H9 (cell line): Measurements from ENCODE around the gene CCBE1. TPM values are rescaled to one million over a fixed set of nuclear protein-coding genes. Genes with fewer than 3 reads are reported as not detected.

Source experiments
- DNase-seq: peaks from one replicate; pipeline ENCODE4 v3.0.0-alpha.2; 2017
- H2AFZ ChIP-seq: one replicate; pipeline ENCODE4 v1.6.1; 2013; ENCODE audit warnings: mild to moderate bottlenecking, low read length, control low read depth, moderate library complexity
- H2AK5ac ChIP-seq: 2 replicates; pipeline ENCODE4 v1.6.1; 2013; ENCODE audit warnings: low read length, control low read depth, mixed read lengths; ENCODE audit not compliant: insufficient read length
- H2BK120ac ChIP-seq: one replicate; pipeline ENCODE4 v1.6.1; 2013; ENCODE audit warnings: low read depth, mild to moderate bottlenecking, low read length, control low read depth, inconsistent platforms; ENCODE audit not compliant: poor library complexity, severe bottlenecking
- H2BK12ac ChIP-seq: 2 replicates; pipeline ENCODE4 v1.6.1; 2013; ENCODE audit warnings: low read length, control low read depth, mixed read lengths, low read depth; ENCODE audit not compliant: insufficient read length
- H2BK15ac ChIP-seq: 2 replicates; pipeline ENCODE4 v1.6.1; 2013; ENCODE audit warnings: low read depth, low read length, control low read depth
- H2BK20ac ChIP-seq: one replicate; pipeline ENCODE4 v1.6.1; 2013; ENCODE audit warnings: low read depth, mild to moderate bottlenecking, low read length, control low read depth, inconsistent platforms; ENCODE audit not compliant: poor library complexity, severe bottlenecking
- H2BK5ac ChIP-seq: 2 replicates; pipeline ENCODE4 v1.6.1; 2013; ENCODE audit warnings: low read length, control low read depth, mixed read lengths; ENCODE audit not compliant: insufficient read length
- H3K14ac ChIP-seq: 2 replicates; pipeline ENCODE4 v1.6.1; 2013; ENCODE audit warnings: low read length, control low read depth; ENCODE audit not compliant: insufficient read depth
- H3K18ac ChIP-seq: 2 replicates; pipeline ENCODE4 v1.6.1; 2013; ENCODE audit warnings: low read depth, mild to moderate bottlenecking, mixed read lengths, low read length, control low read depth; ENCODE audit not compliant: insufficient read length
- H3K23ac ChIP-seq: 2 replicates; pipeline ENCODE4 v1.6.1; 2013; ENCODE audit warnings: low read length, control low read depth, mixed read lengths, low read depth; ENCODE audit not compliant: insufficient read length
- H3K23me2 ChIP-seq: 2 replicates; pipeline ENCODE4 v1.6.1; 2013; ENCODE audit warnings: low read depth, mild to moderate bottlenecking, mixed read lengths, low read length, control low read depth; ENCODE audit not compliant: insufficient read length, poor library complexity, severe bottlenecking
- H3K27ac ChIP-seq: 2 replicates; pipeline ENCODE4 v1.5.1; 2013; ENCODE audit warnings: low read length, control low read depth, mixed read lengths, low read depth; ENCODE audit not compliant: insufficient read length
- H3K27me3 ChIP-seq: 2 replicates; pipeline ENCODE4 v1.6.1; 2013; ENCODE audit warnings: low read length, control low read depth, inconsistent platforms; ENCODE audit not compliant: insufficient read depth
- H3K4ac ChIP-seq: 2 replicates; pipeline ENCODE4 v1.6.1; 2013; ENCODE audit warnings: low read depth, mild to moderate bottlenecking, control low read depth, inconsistent platforms, low read length, moderate library complexity
- H3K4me1 ChIP-seq: 2 replicates; pipeline ENCODE4 v1.6.1; 2013; ENCODE audit warnings: low read length, control low read depth, inconsistent platforms; ENCODE audit not compliant: insufficient read depth
- H3K4me2 ChIP-seq: 2 replicates; pipeline ENCODE4 v1.6.1; 2013; ENCODE audit warnings: low read length, control low read depth, mixed read lengths; ENCODE audit not compliant: insufficient read length, insufficient read depth
- H3K56ac ChIP-seq: 2 replicates; pipeline ENCODE4 v1.6.1; 2013; ENCODE audit warnings: low read depth, mild to moderate bottlenecking, mixed read lengths, low read length, control low read depth; ENCODE audit not compliant: insufficient read length
- H3K79me1 ChIP-seq: 2 replicates; pipeline ENCODE4 v1.6.1; 2013; ENCODE audit warnings: low read depth, mild to moderate bottlenecking, moderate library complexity, low read length, control low read depth, inconsistent platforms; ENCODE audit not compliant: insufficient read depth, poor library complexity, severe bottlenecking
- H3K79me2 ChIP-seq: 2 replicates; pipeline ENCODE4 v1.6.1; 2013; ENCODE audit warnings: low read length, control low read depth, inconsistent platforms; ENCODE audit not compliant: insufficient read depth
- H3K9ac ChIP-seq: 2 replicates; pipeline ENCODE4 v1.6.1; 2013; ENCODE audit warnings: low read length, control low read depth, mixed read lengths; ENCODE audit not compliant: insufficient read length; ENCODE audit errors: extremely low read depth
- H3K9me3 ChIP-seq: one replicate; pipeline ENCODE4 v1.6.1; 2013; ENCODE audit warnings: low read depth, low read length, inconsistent platforms; ENCODE audit not compliant: control insufficient read depth
- H3T11ph ChIP-seq: one replicate; pipeline ENCODE4 v1.6.1; 2013; ENCODE audit warnings: mild to moderate bottlenecking, low read length, control low read depth, inconsistent platforms
- H4K20me1 ChIP-seq: one replicate; pipeline ENCODE4 v1.6.1; 2013; ENCODE audit not compliant: control insufficient read depth, insufficient read length, insufficient read depth
- H4K5ac ChIP-seq: 2 replicates; pipeline ENCODE4 v1.6.1; 2013; ENCODE audit warnings: low read depth, mild to moderate bottlenecking, mixed read lengths, low read length, control low read depth; ENCODE audit not compliant: insufficient read length
- H4K8ac ChIP-seq: replicated peaks from 2 replicates; pipeline ENCODE4 v1.6.1; 2013; ENCODE audit warnings: low read length, control low read depth, mixed read lengths, low read depth; ENCODE audit not compliant: insufficient read length
- H4K91ac ChIP-seq: 2 replicates; pipeline ENCODE4 v1.6.1; 2013; ENCODE audit warnings: low read depth, mild to moderate bottlenecking, moderate library complexity, mixed read lengths, low read length, control low read depth; ENCODE audit not compliant: insufficient read length
- H3K27ac Mint-ChIP-seq, 3 experiments: 2 replicates in 2 of 3; 3 replicates in 1 of 3; pipeline ENCODE4 v1.8.0; 2020 to 2021; ENCODE audit warnings: mixed read lengths in 3 of 3, mild to moderate bottlenecking in 1 of 3, moderate library complexity in 1 of 3
- H3K27me3 Mint-ChIP-seq: 2 replicates; pipeline ENCODE4 v1.8.0; 2021; ENCODE audit warnings: low read depth, mild to moderate bottlenecking, moderate library complexity, mixed read lengths
- H3K36me3 Mint-ChIP-seq, 3 experiments: 2 replicates in 2 of 3; 3 replicates in 1 of 3; pipeline ENCODE4 v1.8.0; 2020 to 2021; ENCODE audit warnings: low read depth in 3 of 3, mixed read lengths in 3 of 3; ENCODE audit not compliant: insufficient read depth in 1 of 3
- H3K4me1 Mint-ChIP-seq, 2 experiments: 2 replicates each; pipeline ENCODE4 v1.8.0; 2020; ENCODE audit warnings: mixed read lengths in 2 of 2
- H3K4me3 Mint-ChIP-seq, 2 experiments: 2 replicates in 1 of 2; 3 replicates in 1 of 2; pipeline ENCODE4 v1.8.0; 2020 to 2021; ENCODE audit warnings: mild to moderate bottlenecking in 2 of 2, mixed read lengths in 2 of 2, moderate library complexity in 1 of 2
- H3K9me3 Mint-ChIP-seq, 2 experiments: 2 replicates in 1 of 2; 3 replicates in 1 of 2; pipeline ENCODE4 v1.8.0; 2020; ENCODE audit warnings: mild to moderate bottlenecking in 2 of 2, mixed read lengths in 2 of 2, moderate library complexity in 1 of 2
- CTCF ChIP-seq: fragments of 200-600 bp; sonication (generic); conservative IDR thresholded peaks from 3 replicates; pipeline ENCODE4 v1.8.0; 2021; ENCODE audit warnings: antibody characterized with exemption, mild to moderate bottlenecking
- WGBS: extraction: QIAGEN DNeasy Blood & Tissue Kit; methylation state at CpG from one replicate; pipeline ENCODE4 v1.1.7; 2013; ENCODE audit warnings: missing lambda C conversion rate, low lambda C conversion rate, mixed read lengths; ENCODE audit not compliant: insufficient read length; ENCODE audit errors: extremely low coverage; 5-methylcytosine and 5-hydroxymethylcytosine counted together
- total RNA-seq: library from RNA; stranded (reverse); gene quantifications from 2 replicates; pipeline ENCODE4 v1.2.1, GENCODE V29; 2021

Gene CCBE1
- total RNA-seq, 1 experiment from 2014 or later = 0.39 TPM

- Histone ChIP-seq H3K4me2 (no peak overlapping the region), H3K9me3 (no peaks in the 10 kb centered on the region), H4K91ac (no peak overlapping the region), H2BK20ac (no peak overlapping the region), H3K9ac (no peak overlapping the region), H3K23me2 (no peaks in the 10 kb centered on the region), H3K4ac (no peak overlapping the region), H2BK5ac (no peak overlapping the region), H2BK12ac (no peak overlapping the region), H3K14ac (no peak overlapping the region), H2AFZ (no peak overlapping the region), H3K79me1 (no peaks in the 10 kb centered on the region), H3K56ac (no peak overlapping the region), H2BK120ac (no peak overlapping the region), H3T11ph (no peak overlapping the region), H3K23ac (no peak overlapping the region), H2AK5ac (no peak overlapping the region), H4K20me1 (no peaks in the 10 kb centered on the region), H2BK15ac (no peak overlapping the region), H4K8ac (no peak overlapping the region), H3K18ac (no peak overlapping the region), H3K79me2 (no peaks in the 10 kb centered on the region), H3K4me1 (peaks cover 8% of the 10 kb centered on the region), H3K27me3 (no peaks in the 10 kb centered on the region), H4K5ac (no peak overlapping the region), H3K27ac (no peak overlapping the region)
- no peak for DNase-seq
- WGBS = no CpG with 5 or more reads among the region's 5 CpGs
- Mint-ChIP-seq H3K27me3 (peaks cover 16% of the 10 kb centered on the region), H3K36me3 (no peaks in the 10 kb centered on the region; a peak in 1 of 7 replicates), H3K4me3 (no peak overlapping the region), H3K27ac (peak overlapping the region in 1 of 3 experiments; percentile 42; a peak in 1 of 7 replicates), H3K9me3 (no peaks in the 10 kb centered on the region; a peak in 1 of 5 replicates), H3K4me1 (peaks cover 39 to 43% of the 10 kb centered on the region in 2 experiments)
- no peak for TF ChIP-seq CTCF
Measured at GRCh38 chr18:59681051-59681450, 16.2 kb downstream of the CCBE1 start.
